Prostate gland (tissue), 2 donors: ENCODE results near the gene FBXL19. TPM values are rescaled to one million over a fixed set of nuclear protein-coding genes. Genes with fewer than 3 reads are reported as not detected.

Source experiments
- DNase-seq: peaks from one replicate; pipeline ENCODE4 v3.0.0-alpha.2; 2019; ENCODE audit warnings: low spot score
- H3K27ac ChIP-seq, 2 donors: fragments of 200-600 bp; sonication (generic); 2 replicates each; pipeline ENCODE4 v1.5.1; 2017 to 2019
- H3K27me3 ChIP-seq: fragments of 200-600 bp; sonication (generic); replicated peaks from 2 replicates; pipeline ENCODE4 v1.5.1; 2019; ENCODE audit not compliant: insufficient read depth
- H3K36me3 ChIP-seq, 2 donors: fragments of 200-600 bp; sonication (generic); 1 replicate in 1 of 2; 2 replicates in 1 of 2; pipeline versions ENCODE4 v1.5.1 to v1.8.1; 2017 to 2019
- H3K4me1 ChIP-seq: fragments of 200-600 bp; sonication (generic); replicated peaks from 2 replicates; pipeline ENCODE4 v1.5.1; 2019
- H3K4me3 ChIP-seq, 2 donors: fragments of 200-600 bp; sonication (generic); 2 replicates each; pipeline ENCODE4 v1.5.1; 2017 to 2019
- H3K9me3 ChIP-seq: fragments of 200-600 bp; sonication (generic); 2 replicates; pipeline ENCODE4 v1.5.1; 2017
- CTCF ChIP-seq, 4 experiments: fragments of 200-600 bp in 2 of 4; fragments of 450-650 bp in 2 of 4; sonication (generic) in 2 of 4; IDR thresholded peaks; 1 replicate in 3 of 4; 2 replicates in 1 of 4; pipeline ENCODE4 v1.5.1; 2016 to 2019; ENCODE audit warnings: antibody characterized with exemption in 4 of 4, mild to moderate bottlenecking in 2 of 4, moderate library complexity in 2 of 4
- POLR2A ChIP-seq: fragments of 450-650 bp; IDR thresholded peaks from one replicate; pipeline ENCODE4 v1.6.1; 2016; ENCODE audit warnings: antibody characterized with exemption, mild to moderate bottlenecking
- POLR2AphosphoS5 ChIP-seq: sonication (generic); formaldehyde crosslinking; IDR thresholded peaks from one replicate; pipeline ENCODE4 v1.6.1; 2017; ENCODE audit warnings: antibody characterized with exemption
- WGBS: methylation state at CpG from one replicate; pipeline ENCODE4 v1.1.5; 2018; 5-methylcytosine and 5-hydroxymethylcytosine counted together
- intact Hi-C: fragments of 100-400 bp; cut with DNase I; formaldehyde crosslinking; loops from one replicate; pipeline ENCODE4 v1.14.2; 2022
- total RNA-seq, 2 donors: library from RNA; depleted of rRNA; stranded (reverse); fragments of >200 nt; gene quantifications; one replicate each; pipeline ENCODE4 v1.1.0, GENCODE V29; 2016

FBXL19 gene
- total RNA-seq, 2 donors from 2014 or later: 23.5 to 125 TPM

- intact Hi-C loops: no loop called here
- Histone ChIP-seq H3K4me1 (no peaks in the 10 kb centered on the region), H3K9me3 (no peaks in the 10 kb centered on the region), H3K27ac (no peak overlapping the region), H3K36me3 (peaks cover 15 to 35% of the 10 kb centered on the region in 2 donors), H3K27me3 (no peaks in the 10 kb centered on the region), H3K4me3 (no peak overlapping the region)
- DNase-seq: no peak
- TF ChIP-seq POLR2A: no peak
- no peak for TF ChIP-seq POLR2AphosphoS5
- TF ChIP-seq CTCF (IDR thresholded peaks at IDR 0.05): no peak
- 91% methylated on average over 4 of the region's 4 CpGs for WGBS
Measured at GRCh38 chr16:30976486-30976885, 53.1 kb downstream of the FBXL19 start.

GRCh38 chr16:30977502-30977901, 54.1 kb downstream of the FBXL19 start:
- H3K27ac ChIP-seq: no peak overlapping the region
- no peaks in the 10 kb centered on the region for H3K4me1 ChIP-seq
- no peaks in the 10 kb centered on the region for H3K27me3 ChIP-seq
- TF ChIP-seq POLR2A (no peak), POLR2AphosphoS5 (no peak), CTCF (IDR thresholded peaks at IDR 0.05) (no peak)
- DNase-seq: no peak
- H3K36me3 ChIP-seq: peaks cover 15 to 35% of the 10 kb centered on the region in 2 donors
- 81% methylated on average over 13 of the region's 17 CpGs for WGBS
- H3K9me3 ChIP-seq: no peaks in the 10 kb centered on the region
- intact Hi-C loops: no loop called here
- H3K4me3 ChIP-seq: no peak overlapping the region

GRCh38 chr16:30979170-30980022, 56.0 kb downstream of the FBXL19 start:
- Histone ChIP-seq H3K4me3 (no peak overlapping the region), H3K27ac (no peak overlapping the region), H3K36me3 (peaks cover 11 to 35% of the 10 kb centered on the region in 2 donors), H3K27me3 (no peaks in the 10 kb centered on the region), H3K9me3 (no peaks in the 10 kb centered on the region), H3K4me1 (no peaks in the 10 kb centered on the region)
- intact Hi-C loops: loop anchor here (5.0 to 10.0 kb wide), 3 partner anchors 115 to 895 kb away; partner anchors contain the start of genes VKORC1 and ZNF267
- TF ChIP-seq CTCF (IDR thresholded peaks at IDR 0.05) (no peak), POLR2AphosphoS5 (no peak), POLR2A (no peak)
- 94% methylated on average over 49 of the region's 62 CpGs for WGBS
- DNase-seq: no peak

DNA sequence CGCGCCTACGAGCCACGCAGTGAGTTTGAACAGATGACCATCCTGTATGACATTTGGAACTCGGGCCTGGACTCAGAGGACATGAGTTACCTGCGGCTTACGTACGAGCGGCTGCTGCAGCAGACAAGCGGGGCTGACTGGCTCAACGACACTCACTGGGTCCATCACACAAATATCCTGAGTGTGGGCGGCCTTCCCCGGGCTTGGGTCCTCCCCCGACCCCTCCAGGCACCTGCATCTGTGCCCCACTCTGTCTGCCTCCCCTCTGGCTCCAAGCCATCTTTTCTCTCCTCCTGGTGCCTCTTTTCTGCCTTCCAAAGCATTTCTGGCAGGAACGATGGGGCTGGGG, 56.6 kb downstream of the FBXL19 start:
- Histone ChIP-seq H3K9me3 (no peaks in the 10 kb centered on the region), H3K36me3 (peaks cover 9 to 35% of the 10 kb centered on the region in 2 donors), H3K27ac (no peak overlapping the region), H3K4me1 (no peaks in the 10 kb centered on the region), H3K4me3 (no peak overlapping the region), H3K27me3 (no peaks in the 10 kb centered on the region)
- intact Hi-C loops: loop anchor here (5.0 to 10.0 kb wide), 3 partner anchors 115 to 895 kb away; partner anchors contain the start of genes VKORC1 and ZNF267
- no peak for DNase-seq
- no peak for TF ChIP-seq CTCF (IDR thresholded peaks at IDR 0.05)
- no peak for TF ChIP-seq POLR2A
- no peak for TF ChIP-seq POLR2AphosphoS5
- 82% methylated on average over 11 of the region's 15 CpGs for WGBS
